HG03095 (cell line): ENCODE measurements around the gene AFDN.

Source experiments
- ATAC-seq: cut with Tn5 transposase; IDR thresholded peaks from one replicate; pipeline ENCODE4 v1.9.1; 2021; ENCODE audit warnings: moderate library complexity; ENCODE audit not compliant: unreplicated experiment

The AFDN gene

DNA sequence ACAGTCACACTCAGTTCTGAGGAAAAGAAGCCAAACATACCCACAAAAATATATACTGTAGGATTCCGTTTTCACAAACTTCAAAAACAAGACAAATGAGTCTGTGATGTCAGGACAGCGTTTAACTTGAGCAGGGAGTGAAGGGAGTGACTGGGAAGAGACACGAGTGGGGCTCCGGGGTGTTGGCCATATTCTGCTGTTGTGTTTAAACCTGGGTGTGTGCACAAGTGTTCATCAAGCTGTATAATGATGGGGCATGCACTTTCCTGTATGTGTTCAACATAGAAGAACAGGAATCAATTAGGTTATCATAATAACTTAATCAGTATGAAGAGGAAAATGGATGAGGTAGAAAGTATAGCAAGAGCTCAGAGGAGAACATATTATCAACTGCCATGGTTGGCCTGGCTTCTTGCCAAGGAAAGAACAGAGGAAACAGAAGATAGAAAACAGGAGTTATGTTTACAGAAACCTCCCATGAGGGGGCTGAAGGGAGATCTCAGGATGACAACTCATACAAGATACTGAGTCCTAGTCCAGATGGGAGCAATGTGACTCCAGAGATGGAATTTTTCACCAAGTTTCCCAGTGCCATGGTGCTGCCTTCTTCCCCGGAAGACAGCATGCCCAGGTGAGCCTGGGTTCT lies 15.1 kb upstream of the AFDN start:
- ATAC-seq = no peak

DNA sequence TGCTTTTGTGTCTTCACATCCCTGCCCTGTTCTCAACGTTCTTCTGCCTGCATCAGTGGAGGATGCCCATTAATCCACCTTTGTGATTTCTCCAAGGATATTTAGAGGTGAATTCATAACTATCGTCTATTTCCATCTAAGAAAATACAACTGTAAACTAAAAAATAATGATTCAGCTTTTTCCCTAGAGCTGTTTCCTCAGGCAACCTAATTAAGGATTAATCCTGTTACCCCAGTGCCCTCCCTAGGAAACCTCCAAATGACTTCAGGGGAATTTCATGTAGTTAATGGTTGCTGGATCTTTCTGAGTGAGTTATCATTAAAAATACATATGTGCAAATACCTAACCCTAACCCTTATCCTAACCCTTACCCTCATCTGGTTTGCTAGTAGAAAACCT lies 14.6 kb upstream of the AFDN start:
- ATAC-seq = no peak

DNA sequence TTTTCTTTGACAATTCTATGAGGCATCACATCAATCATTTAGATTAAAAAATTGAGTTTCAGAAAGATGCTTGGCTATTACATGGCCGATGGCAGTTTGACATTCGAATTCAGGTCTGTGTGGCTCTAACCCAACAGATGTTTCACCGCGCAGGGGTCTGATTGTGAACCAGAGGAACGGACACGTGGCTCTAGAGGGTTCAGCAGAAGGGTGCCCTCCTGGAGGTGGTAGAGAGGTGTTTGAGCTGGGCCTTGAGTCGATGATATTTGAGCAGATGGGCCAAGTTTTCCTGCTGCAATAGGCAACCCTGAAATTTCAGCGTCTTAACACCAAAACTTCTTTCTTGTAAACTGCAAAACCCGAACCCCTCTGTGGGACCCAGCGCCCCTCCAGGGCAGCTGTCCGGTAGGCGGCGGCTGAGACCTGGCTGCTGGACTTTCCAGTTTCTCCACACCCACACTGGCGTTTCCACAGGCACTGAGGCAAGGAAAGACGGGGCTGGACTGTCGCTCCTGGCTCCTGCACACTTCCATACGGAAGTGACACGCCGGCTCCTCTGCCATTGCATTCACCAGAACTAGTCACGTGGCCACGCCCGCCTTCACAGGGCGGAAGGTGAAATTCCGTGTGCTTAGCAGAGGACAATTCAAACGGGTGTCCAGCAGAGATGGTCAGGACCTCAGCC lies 11.3 kb upstream of the AFDN start:
- ATAC-seq = no peak

DNA sequence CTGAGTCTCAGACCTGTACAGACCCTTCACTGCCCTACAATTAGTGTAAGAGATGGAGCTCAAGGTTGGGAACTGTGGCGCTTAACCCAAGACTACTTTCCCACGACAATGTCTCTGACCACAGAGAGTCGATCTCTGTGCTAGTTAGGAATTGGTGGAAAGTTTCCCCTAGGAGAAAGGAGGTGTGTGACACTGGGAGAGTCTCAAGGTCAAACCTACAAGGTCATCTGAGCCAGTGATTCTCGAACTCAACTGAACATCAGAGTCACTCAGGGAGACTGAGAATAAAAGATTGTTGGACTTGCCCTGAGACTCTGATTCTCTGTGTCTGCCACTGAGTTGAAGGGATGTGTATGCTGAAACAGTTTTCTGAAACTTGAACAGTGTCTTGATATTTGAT lies 9.7 kb upstream of the AFDN start:
- no peak for ATAC-seq

DNA sequence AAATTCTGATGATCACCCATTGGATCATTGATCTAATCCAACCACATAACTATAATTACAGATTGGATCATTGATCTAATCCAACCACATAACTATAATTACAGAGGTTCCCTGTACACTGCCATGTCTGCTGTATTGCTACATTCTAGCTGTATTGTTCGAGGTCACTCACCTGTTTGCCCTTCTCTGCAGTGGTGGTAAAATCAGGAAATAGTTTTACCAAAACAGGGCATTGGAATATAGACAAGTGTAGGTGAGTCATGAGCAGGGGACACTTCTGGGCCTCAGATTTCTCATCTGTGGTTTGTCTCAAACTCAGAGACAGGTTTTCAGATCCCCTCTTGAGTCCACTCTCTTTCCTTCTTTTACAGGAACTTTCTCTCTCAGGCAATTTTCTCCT lies 9.0 kb upstream of the AFDN start:
- ATAC-seq = no peak

DNA sequence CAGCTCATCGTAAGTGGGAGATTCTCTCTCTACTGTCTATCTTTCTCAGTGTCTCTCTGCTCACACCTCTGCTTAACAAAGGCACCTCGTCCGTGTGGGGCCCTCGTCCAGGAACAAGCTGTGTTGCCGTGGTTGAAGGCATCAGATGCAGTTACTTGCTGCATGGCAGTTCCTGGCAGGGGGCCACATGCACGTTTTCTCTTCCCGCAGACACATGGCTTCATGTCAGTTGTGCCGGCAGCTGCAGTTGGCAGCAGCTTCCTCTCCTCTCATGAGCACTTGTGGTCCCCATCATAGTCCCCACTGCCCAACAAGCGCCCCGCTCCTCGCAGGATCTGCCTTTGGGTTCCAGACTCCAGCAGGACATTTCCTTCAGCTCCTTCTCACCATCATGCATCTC lies 7.1 kb upstream of the AFDN start:
- no peak for ATAC-seq

DNA sequence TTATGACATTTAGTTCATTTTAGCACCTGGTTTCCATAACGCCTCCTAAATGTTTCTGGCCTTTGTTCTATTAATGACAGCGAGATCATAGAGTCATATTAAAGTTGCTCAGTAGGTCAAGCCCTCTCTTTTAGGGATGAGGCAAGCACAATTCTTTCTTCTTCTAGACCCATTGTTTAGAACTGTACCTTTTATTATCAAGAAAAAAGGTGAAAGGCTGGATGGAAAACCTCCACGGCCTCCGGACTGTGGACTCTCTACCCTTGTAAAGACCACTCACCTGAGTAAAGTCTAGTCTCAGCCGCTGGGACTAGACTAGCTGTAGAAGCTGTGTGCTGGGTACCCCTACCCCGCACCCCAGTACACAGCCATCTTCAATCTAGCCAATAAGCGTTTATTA lies 6.0 kb upstream of the AFDN start:
- ATAC-seq = no peak

DNA sequence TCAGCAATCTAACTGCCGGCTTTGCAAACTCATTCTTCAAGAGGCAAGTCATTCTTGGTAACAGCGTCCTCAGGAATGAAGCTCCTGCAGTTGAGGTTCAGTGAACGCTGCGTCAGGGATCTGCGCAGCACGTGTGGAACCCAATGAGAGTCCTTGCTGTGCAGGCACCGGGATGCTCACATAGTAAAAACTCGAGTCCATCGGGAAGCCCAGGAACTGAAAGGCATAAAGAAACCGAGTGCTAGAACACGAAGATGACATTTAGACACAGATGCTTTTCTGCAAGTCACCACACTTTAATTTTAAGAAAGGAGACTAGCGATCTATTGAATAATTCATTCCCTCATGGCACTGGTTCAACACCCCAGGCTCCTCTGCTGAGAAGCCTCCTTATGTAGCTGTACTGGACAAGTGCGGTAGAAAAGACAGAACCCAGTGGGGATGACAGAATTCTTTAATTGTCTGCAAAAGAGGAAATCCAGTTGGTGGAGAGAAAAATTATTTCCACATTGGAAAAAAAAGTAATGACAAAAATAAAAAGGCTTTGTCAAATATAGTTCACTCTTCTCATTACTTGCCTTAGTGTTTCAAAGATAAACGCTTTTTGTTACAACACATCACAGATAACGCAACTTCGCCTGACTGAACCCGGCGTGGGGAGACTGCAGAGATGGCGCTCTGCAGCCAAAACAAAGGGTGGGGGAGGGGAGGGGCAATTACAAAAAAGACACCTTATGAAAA lies 1.9 kb upstream of the AFDN start:
- ATAC-seq = no peak

DNA sequence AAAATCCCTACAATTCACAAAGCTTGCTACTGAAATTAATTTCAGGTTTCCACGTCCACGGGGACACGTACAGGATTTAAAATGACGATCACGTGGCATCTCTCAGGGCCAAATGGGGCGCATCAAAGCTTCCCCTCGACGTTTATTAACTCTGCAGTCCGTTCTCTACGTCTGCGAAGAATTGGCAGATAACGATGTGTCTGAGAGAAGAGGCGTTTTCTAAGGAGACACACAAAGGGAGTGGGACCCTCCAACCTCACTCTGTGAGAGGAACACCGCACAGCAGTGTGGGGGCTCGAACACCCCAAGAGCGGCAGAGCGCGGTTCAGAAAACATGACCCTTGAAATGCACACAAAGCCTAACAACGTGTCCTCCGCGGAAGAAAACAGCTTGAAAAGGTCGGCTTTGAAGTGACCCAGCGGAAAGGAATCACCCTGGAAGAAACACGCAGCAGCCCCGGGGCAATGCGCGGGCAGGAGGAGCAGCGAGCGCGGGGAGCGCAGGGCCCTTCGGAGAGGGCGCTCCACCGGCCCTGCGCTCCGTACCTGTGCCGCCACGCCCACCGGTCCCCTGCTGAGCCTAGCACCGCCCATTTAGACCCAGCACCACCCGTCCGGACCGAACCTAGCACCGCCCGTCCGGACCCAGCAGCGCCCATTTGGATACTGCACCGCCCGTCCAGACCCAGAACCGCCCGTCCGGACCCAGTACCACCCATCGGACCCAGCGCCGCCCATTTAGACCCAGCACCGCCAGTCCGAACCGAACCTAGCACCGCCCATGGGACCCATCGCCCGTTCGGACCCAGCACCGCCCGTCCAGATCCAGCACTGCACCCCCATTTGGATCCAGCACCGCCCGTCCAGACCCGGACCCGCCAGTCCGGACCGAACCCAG lies 1.1 kb upstream of the AFDN start:
- ATAC-seq = no peak

DNA sequence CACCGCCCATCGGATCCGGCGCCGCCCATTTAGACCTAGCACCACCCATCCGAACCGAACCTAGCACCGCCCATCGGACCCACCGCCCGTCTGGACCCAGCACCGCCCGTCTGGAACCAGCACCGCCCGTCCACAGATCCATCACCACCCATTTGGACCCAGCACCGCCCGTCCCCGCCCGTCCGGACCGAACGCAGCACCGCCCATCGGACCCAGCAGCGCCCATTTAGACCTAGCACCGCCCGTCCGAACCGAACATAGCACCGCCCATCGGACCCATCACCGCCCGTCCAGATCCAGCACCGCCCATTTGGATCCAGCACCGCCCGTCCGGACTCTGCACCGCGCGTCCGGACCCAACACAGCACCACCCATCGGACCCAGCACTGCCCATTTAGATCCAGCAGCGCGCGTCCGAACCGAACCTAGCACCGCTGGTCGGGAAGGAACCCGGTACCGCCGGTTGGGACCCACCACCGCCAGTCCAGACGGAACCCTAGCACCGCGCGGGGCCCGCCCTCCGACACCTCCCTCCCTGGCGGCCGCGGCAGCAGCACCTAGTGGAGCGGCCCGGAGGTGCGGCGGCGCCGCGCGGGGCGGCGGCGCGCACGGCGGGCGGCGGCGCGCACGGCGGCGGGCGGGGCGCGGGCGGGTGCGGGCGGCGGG lies 348 bp upstream of the AFDN start:
- peak; percentile 67 for ATAC-seq

DNA sequence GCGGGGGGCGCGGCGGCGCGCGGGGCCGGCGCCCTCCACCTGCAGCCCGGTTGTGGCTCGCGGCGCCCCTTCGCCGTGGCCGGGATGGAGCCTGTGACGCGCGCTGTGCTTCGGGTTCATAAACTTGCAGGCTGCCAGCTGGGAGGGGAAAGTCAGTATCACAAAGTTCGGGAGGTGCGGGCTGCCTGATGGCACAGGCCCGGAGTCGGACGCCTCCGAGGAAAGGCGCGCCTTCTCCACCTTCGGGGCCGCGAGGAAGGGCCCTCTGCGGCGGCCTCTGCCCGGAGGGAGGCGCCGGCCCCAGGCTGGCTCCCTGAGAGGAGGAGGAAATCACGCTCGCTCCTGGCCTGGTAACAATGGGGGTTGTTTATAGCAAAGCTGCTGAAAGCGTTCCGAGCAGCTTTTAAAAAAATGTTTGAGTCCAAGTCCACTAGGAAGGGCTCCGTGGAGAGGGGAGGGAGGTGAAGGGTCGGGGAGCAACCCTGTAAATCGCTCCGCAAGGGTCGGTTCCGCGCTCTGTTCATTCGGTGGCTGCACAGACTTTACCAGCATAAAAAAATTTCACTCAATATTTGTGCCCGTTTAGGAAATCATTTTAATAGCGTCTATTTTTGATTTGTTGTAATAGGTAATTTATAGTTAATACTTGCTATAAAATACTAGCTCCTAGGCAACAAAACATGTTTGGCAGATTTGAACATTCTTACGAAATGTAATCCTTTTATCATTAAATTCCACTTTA lies 1.0 kb downstream of the AFDN start:
- ATAC-seq = peak; percentile 24

DNA sequence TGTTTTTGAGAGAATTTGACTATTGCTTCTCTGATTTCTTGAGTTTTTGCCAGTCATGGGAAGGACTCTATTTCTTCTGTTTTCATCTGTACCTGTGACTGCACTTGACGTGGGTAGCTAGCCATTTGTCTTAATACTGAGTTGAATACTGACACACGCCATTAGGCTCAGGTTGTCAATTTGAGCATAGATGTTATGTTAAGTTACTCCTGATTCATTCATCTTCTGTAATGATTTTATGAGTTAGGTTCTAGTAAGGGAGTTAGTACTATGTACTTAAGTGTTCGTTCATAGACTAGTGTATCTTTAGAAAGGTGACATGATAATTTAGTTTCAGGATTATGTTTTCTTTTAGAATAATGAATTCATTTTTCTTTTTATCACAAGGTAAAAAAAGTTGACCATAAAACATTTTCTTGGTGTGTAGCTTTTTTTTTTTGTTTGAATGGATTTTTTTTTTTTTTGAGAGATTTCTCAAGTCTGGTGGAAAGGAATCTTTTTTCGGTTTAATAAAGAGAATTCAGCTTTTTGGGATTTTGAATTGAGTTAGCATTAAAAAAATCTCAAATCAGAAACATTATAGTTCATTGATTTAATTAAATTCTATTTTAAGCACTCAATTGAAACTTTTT lies 1.7 kb downstream of the AFDN start:
- no peak for ATAC-seq

DNA sequence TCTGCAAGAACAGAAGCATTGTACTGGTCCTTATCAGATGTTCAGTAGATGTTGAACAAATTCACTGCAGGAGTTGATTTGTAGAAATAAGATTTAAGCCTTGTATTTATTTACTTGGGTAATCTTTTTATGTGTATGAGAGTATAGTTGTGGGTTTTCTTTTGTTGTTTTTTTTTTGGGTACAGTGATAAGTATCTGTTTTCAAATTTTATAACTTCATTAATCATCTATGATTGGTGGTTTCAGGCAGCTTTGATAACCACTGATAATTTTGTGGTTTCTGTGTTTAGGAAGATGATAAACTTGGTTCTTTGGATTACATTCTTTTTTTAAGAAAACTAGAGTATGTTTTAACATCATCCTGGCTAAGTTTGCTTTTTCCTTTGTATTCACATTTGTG lies 2.8 kb downstream of the AFDN start:
- no peak for ATAC-seq

DNA sequence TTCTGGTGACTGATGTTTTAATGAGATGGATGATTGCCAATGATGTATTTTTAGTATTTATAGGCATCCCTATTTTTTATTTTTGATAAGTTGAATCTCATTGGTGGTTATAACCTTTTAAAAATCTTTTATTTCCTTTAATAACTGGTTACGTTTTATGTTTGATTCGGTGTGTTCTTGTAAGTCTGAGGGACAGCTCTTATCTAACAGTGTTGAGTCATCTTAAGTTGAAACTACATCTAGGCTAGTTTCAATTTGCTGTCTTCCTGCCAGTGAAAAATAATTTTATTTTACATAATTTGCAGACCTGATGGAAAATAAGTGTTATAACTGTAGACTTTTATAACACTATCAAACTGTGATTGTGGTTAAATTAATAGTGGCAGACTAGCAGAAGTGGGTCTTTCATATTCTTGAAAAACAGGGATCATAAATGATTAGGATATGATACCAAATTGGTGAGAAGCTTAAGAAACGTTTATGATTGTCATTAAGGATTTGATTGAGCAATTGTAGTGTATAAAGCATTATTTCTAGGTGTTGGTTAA lies 4.6 kb downstream of the AFDN start:
- ATAC-seq = no peak

DNA sequence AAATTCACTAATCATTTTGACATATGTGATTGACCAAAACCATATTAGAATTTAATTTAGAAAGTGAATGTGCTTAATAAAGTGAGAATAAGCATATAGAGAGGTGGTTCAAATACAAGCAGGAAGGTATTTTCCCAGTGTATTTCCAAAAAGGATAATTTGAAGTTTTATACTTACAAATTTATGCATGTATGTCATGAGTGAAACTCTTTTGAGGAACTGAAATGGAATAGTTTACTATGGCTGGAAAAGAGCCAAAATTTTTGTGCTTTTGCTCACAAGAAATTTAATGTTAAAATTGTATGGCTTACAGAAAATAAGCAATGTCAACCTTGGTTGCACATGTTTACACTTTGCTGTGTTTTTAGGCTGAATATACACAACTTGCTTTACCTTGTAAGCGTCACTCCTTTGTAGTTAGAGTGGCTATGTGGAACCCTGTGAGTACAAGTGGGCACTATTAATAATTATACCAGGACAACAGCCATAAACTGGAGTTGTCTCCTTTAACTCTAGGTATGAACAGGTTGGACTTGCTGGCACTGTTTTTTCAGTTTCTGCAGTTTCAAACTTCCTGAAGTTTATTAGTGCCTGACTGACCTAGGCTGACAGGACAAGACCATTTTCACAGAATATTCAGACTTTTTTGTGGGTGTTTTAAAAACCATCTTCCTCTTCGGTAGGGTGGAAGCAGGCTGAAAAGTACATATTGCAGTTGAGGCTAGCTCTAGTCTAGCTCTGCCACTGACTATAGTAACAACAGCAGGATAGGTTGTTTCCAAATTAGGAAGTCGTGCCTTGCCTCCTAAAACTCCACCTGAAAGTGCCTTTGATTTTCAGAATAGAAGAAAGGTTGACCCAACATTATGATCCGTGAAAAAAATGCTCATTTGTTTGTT lies 6.0 kb downstream of the AFDN start:
- peak; percentile 35 for ATAC-seq

DNA sequence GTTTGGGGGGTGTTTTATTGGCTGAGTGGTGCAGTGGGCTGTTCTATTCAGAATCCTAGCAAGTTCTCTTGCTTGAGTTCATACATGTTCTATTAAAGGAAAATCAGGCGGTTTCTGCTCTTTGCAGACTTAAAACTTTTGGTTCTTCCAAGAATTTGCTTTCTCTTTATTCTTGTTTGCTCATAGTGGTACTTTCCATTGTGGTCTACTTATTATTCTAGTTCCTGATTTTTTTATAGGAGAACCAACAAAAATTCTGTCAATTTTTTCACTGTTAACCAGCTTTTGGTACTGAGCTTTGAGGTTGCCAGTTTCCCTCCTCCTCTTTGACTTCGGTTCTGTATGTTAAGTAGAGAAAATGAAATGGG lies 6.7 kb downstream of the AFDN start:
- peak; percentile 12 for ATAC-seq

DNA sequence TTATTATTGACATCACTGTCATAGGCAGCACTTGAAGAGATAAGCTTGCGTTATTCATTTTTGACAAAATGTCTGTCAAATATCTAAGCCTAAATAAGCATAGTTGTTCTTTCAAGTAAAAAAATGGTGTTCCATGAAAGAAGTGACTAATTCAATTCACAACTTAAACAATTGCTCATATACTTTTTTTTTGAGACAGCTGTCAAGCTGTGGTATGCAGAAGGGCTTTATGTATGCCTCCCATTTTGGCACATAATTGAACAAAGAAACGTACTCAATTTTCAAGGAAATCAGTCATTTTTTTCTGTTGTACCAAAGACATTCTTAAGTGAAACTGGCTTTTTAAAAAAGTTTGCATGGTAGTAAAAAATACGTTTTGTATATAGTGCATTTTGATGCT lies 8.5 kb downstream of the AFDN start:
- ATAC-seq = no peak

DNA sequence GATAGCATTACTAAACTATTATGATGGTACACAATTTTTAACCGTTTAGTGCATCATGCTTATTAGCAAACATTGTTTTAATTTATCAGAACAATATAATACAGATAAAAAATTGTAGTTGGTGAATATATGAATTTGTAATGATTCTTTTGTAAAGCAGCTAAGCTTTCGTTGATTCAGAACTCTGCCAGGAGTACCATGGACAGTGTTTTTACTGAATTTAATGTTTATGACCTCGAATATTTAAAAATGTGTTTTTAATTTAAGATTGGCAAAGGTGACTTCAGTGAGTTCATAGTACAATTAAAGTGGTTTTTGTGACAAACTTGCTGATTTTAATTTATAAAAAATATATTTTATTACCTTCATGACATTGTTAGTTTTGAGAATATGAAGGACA lies 10.0 kb downstream of the AFDN start:
- ATAC-seq = no peak
